Hepatocyte (in vitro differentiated cells): ENCODE results near the gene LRRC14B.

ENCODE experiments used
- CTCF ChIP-seq: fragments of 200-600 bp; sonication (generic); IDR thresholded peaks from 2 replicates; pipeline ENCODE4 v1.5.1; 2016; ENCODE audit warnings: antibody characterized with exemption, mild to moderate bottlenecking; ENCODE audit not compliant: poor library complexity
- EZH2 ChIP-seq: fragments of 200-600 bp; sonication (generic); IDR thresholded peaks from 2 replicates; pipeline ENCODE4 v1.6.1; 2016; ENCODE audit warnings: antibody characterized with exemption, mild to moderate bottlenecking, borderline replicate concordance
- EZH2phosphoT487 ChIP-seq: fragments of 200-600 bp; sonication (generic); IDR thresholded peaks from one replicate; pipeline ENCODE4 v1.6.1; 2018; ENCODE audit warnings: antibody characterized with exemption, mild to moderate bottlenecking, low read depth, moderate library complexity; ENCODE audit not compliant: unreplicated experiment, severe bottlenecking

- no peak for TF ChIP-seq EZH2phosphoT487
- no peak for TF ChIP-seq CTCF
- no peak for TF ChIP-seq EZH2
These were observed 20.1 kb upstream of the LRRC14B start for GRCh38 chr5:170971-171800.
